GM21526 (cell line): ENCODE data around the gene TTC28.

Experiments
- ATAC-seq: cut with Tn5 transposase; IDR thresholded peaks from one replicate; pipeline ENCODE4 v1.9.1; 2021; ENCODE audit warnings: moderate library complexity; ENCODE audit not compliant: unreplicated experiment, low FRiP score

The TTC28 gene

DNA sequence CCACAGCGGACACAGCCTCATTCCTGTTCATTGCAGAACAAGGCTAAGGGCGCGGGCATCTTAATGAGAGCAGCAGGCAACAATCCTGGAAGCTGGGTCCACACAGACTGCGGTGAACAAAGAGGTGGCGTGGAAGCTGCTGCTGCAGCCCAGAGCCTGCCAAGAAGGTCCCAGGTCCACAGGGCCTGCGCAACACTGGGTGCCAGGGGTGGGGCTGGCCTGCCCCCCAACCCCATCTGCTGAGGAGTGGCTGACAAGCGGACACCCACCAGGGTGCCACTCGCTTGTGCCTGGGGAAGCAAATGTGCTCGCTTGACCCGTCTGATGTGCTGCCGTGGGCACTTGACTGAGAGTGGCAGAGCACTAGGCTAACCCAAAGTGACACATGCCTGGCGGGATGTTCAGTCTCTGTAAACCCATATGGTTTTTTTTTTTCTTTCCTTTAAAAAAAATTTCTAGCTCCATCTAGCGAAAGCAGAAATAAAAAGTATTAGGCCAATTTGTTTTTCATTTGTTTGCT is 677.4 kb downstream of the TTC28 start:
- ATAC-seq = no peak

DNA sequence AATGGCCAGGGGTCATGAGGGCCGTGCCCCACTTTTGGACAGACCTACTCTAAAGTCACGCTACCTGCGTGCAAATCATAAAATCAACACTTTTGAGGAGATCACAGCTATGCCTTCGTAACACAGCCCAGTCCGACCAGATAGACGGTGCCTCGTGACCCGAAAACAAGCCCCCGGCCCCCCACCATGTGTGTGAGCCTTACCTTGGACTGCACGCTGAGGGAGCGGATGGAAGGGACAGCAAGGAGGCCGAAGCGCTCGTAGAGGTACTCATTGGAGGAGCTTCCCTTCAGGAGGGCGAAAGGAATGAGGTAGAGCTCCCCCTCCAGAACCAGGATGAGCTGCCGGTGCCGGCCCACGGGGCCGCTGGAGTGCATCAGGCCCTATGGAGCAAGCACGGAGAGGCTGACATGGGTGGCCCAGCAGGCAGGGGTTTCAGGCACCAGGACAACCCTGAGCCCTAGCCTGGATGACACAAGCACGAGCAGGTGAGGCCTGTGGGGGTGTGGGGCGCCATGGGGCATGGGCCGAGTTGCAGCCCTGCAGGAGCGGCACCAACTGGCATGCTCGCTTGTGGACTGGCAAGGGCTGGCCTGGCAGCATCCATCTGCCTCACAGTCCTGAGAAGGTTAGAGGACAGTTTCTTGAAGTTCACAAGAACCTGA is 678.3 kb downstream of the TTC28 start:
- no peak for ATAC-seq

DNA sequence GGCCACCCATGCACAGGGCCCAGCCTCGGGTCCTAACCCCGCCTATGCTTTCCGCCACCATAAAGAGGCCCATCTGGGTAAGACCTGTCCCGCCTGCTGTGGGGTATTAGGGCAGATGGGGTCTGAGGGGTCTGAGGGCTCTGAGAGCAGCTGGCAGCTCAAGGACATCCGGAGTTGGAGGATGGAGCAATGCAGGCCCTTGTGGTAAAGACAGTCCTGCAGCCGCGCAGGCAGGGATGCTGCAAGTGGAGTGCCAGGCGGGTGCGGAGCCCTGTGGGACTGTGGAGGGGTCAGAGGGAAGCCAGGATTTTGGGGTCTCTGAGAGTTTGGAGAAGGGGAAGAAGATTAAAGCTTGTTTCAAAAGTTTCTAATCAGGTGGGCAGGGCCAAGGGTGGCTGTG is 679.3 kb downstream of the TTC28 start:
- no peak for ATAC-seq

DNA sequence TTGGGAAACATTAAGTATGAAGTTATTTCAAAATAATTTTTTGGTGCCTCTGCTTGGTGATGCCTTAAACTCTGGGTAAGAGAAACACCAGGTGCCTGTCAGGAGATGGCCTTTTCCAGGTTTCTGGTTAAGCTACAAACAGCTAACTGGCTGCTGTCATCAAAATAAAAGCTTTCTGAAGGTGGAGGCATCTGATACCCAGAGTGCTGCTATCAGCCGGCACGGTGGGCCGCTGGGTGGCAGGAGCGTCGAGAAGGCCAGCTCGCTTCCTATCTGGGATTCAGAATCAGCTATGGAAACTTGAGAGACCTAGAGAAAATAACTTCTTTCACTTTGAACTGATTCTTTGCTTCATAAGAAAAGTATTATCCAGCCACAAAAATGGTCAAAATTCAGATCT is 679.8 kb downstream of the TTC28 start:
- ATAC-seq = no peak

GRCh38 chr22:27998511-27999410 is 680.9 kb downstream of the TTC28 start:
- ATAC-seq = no peak

GRCh38 chr22:27997538-27997937 is 682.1 kb downstream of the TTC28 start:
- no peak for ATAC-seq

GRCh38 chr22:27996981-27997380 is 682.7 kb downstream of the TTC28 start:
- no peak for ATAC-seq

- ATAC-seq = no peak
These were observed 683.1 kb downstream of the TTC28 start for GRCh38 chr22:27996529-27996925.

DNA sequence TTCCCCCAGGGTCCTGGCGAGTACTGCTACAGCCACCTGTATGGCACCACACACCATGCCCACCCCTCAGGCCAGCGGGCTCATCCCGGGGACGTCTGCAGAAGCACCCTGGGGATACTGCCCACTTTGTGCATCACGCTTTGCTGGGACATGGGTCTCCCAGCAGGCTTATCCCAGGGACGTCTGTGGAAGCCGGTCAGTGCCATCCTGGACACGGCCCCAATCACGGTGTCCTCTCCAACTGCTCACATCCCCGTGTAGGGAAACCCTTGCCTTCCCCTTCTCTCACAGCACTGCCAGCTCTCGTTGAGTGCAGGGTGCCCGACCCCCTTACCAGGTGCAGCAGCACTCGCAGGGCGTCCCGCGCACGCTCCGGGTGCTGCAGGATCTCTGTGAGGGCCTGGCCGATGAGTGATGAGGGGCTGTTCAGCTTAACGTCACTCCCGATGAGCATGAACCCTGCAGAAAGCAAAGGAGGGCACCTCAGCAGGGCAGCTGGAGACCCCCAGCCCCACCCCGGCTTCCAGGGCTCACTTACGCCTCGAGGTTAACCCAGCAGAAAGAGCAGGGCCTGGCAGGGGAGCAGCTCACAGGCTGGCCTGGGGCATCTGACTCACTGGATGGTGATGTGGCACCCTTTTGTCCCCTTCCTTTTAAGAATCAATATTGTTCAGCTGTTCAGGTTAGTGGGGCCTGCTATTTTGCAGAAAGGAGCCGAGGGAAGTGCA is 683.7 kb downstream of the TTC28 start:
- ATAC-seq = no peak

DNA sequence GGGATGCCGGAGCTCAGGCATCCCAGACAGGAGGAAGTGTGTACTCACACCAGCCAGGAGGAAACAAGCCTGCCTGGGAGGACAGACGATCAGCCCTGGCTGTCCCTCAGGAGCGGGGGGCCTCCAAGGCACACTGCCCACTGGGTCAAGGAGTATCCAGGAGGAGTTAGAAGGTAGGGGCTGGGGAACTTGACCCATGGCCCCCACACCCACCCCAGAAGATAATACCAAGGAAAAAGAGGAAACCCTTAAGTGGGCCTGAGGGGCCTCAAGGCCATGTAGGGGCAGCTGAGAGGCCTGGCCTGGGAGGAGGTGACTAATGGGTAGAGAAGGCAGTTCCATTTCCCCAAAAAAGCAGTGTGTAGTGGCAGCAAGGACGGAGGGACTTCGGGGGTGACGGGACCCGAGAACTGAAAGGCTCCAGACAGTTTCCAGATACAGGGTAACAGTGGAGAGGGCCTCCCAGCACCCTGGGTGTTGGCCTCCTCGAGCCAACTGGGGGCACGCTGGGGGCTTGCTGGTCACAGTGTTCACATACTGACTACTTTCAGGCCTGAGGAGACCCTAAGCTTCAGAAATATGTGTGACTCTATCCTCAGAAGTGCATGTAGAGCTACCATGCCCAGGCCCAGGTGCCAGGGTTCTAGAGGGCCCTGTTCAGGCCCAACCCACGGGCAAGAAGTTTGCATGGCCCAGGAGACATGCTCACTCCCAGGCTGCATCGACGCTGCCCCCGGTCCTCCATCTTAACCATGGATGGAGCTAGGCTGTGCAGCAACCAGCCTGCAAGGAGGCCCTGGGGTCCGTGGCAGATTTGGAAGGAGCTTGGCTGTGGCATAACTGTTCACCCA is 684.9 kb downstream of the TTC28 start:
- ATAC-seq = no peak

GRCh38 chr22:27993774-27994350 is 685.8 kb downstream of the TTC28 start:
- ATAC-seq = no peak

DNA sequence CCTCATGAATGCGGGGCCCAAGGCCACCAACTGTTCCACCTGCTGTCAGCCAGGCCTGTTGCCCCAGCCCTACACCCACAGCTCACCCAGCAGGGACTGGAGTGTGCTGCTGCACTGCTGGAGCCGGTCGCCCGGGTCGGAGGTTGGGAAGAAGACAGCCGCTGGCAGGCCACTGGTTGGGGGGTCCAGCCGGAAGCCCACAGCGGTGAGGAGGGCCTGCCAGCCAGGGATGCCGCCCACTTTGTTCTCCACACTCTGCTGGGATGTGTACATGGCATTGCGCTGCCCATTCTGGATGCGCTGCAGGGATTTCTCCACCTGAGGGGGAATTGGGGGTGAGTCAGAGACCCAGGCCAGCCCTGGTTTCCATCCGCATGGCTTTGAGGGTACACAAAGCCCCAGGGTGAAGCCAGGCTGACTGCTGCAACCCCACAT is 686.4 kb downstream of the TTC28 start:
- ATAC-seq = no peak

GRCh38 chr22:27992294-27993165 is 687.1 kb downstream of the TTC28 start:
- ATAC-seq = no peak

DNA sequence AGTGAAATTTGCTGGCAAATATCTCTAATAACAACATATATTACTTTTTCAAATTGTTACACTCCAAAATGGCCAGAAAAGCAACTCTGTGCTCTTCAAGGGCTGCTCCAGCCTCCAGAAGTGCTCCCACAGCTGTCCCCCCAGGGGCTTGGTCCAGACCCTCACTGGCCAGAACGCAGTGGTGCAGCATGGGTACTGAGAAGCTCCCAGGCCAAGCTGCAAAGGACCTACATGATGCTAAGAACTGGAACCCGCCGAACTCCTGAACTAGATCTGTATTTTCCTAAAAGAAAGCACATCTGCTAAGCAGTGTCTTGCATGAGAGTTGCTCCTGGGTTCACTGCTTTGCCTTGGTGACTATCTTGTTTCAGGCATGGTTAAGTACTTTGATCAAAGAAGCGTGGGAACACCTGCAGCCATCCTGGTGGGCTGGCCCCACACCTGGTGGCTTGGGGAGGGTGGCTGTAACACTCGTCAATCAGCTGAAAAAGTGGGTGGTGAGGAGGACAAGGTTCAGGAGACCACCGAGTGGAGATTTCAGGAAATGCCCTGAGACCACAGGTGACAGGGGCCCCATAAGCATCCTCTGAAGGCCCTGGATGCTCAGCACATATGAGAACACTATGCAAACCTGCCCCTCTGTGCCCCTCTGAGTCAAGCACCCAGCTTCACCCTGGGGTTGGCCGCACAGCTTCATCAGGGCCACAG is 687.9 kb downstream of the TTC28 start:
- ATAC-seq = no peak

DNA sequence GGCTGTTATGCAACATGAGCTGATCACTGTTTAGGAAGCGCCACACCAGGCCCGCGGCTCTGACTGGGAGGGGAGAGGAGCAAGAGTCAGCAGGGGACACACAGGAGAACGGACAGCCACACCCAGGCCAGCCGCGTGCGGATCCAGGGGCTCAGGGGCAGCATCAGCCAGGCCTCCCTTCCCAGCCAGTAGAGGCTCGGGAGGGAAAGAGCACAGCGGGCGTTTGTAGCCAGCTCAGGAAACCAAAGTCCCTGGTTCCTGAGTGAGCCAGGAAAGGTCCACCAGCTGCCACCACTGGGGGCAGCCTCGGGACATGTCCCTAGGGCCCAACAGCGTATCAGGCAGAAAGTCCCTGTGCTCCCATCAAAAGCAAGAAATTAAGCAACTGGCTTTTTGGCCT is 688.8 kb downstream of the TTC28 start:
- no peak for ATAC-seq

- no peak for ATAC-seq
These were observed 689.2 kb downstream of the TTC28 start for GRCh38 chr22:27990451-27990840.

GRCh38 chr22:27989758-27990450 is 689.7 kb downstream of the TTC28 start:
- ATAC-seq = no peak

- no peak for ATAC-seq
These were observed 690.9 kb downstream of the TTC28 start for GRCh38 chr22:27988704-27989103.
